Parathyroid adenoma (tissue), 2 donors: ENCODE results near the gene CCDC50.

ENCODE experiments used
- H2AFZ ChIP-seq: fragments of 300-600 bp; sonication (generic); one replicate; pipeline ENCODE4 v1.7.0; 2017; ENCODE audit warnings: antibody characterized with exemption, mild to moderate bottlenecking
- H3K27ac ChIP-seq: fragments of 300-600 bp; sonication (generic); one replicate; pipeline ENCODE4 v1.7.0; 2017
- H3K27me3 ChIP-seq: fragments of 300-600 bp; sonication (generic); one replicate; pipeline ENCODE4 v1.7.0; 2017; ENCODE audit warnings: low read length; ENCODE audit not compliant: control insufficient read depth, insufficient read depth
- H3K36me3 ChIP-seq: fragments of 300-600 bp; sonication (generic); one replicate; pipeline ENCODE4 v1.7.0; 2017; ENCODE audit warnings: low read length; ENCODE audit not compliant: control insufficient read depth, insufficient read depth
- H3K4me1 ChIP-seq: fragments of 300-600 bp; sonication (generic); one replicate; pipeline ENCODE4 v1.7.0; 2017; ENCODE audit warnings: control low read depth
- H3K4me2 ChIP-seq: fragments of 300-600 bp; sonication (generic); one replicate; pipeline ENCODE4 v1.7.0; 2017; ENCODE audit warnings: low read length
- H3K4me3 ChIP-seq: fragments of 300-600 bp; sonication (generic); one replicate; pipeline ENCODE4 v1.7.0; 2017; ENCODE audit warnings: low read depth, low read length
- H3K79me2 ChIP-seq: fragments of 300-600 bp; sonication (generic); one replicate; pipeline ENCODE4 v1.7.0; 2017; ENCODE audit warnings: control low read depth
- H3K9ac ChIP-seq: fragments of 300-600 bp; sonication (generic); one replicate; pipeline ENCODE4 v1.7.0; 2017; ENCODE audit warnings: mild to moderate bottlenecking
- H3K9me3 ChIP-seq: fragments of 300-600 bp; sonication (generic); one replicate; pipeline ENCODE4 v1.7.0; 2017; ENCODE audit warnings: low read length; ENCODE audit not compliant: control insufficient read depth
- CTCF ChIP-seq: fragments of 300-600 bp; sonication (generic); IDR thresholded peaks from one replicate; pipeline ENCODE4 v1.7.0; 2017; ENCODE audit warnings: antibody characterized with exemption, mild to moderate bottlenecking
- donor health status: primary hyperparathyroidism.

Gene CCDC50

GRCh38 chr3:191321019-191321767, 8.0 kb upstream of the CCDC50 start:
- Histone ChIP-seq H3K4me1 (no peaks in the 10 kb centered on the region), H3K27me3 (no peaks in the 10 kb centered on the region), H3K79me2 (no peaks in the 10 kb centered on the region), H3K27ac (no peak overlapping the region), H3K4me3 (no peak overlapping the region), H3K9me3 (no peaks in the 10 kb centered on the region), H3K36me3 (no peaks in the 10 kb centered on the region), H2AFZ (no peak overlapping the region), H3K9ac (no peak overlapping the region), H3K4me2 (no peak overlapping the region)
- no peak for TF ChIP-seq CTCF

GRCh38 chr3:191324936-191325335, 4.3 kb upstream of the CCDC50 start:
- Histone ChIP-seq H3K27ac (no peak overlapping the region), H2AFZ (no peak overlapping the region), H3K9ac (no peak overlapping the region), H3K79me2 (no peaks in the 10 kb centered on the region), H3K4me2 (no peak overlapping the region), H3K9me3 (no peaks in the 10 kb centered on the region), H3K4me3 (no peak overlapping the region), H3K27me3 (no peaks in the 10 kb centered on the region), H3K36me3 (no peaks in the 10 kb centered on the region), H3K4me1 (no peaks in the 10 kb centered on the region)
- TF ChIP-seq CTCF: no peak

- Histone ChIP-seq H3K36me3 (no peaks in the 10 kb centered on the region), H3K4me2 (no peak overlapping the region), H3K27ac (no peak overlapping the region), H3K27me3 (no peaks in the 10 kb centered on the region), H3K4me1 (peaks cover 6% of the 10 kb centered on the region), H3K79me2 (peaks cover 18% of the 10 kb centered on the region), H3K9me3 (no peaks in the 10 kb centered on the region), H2AFZ (peak overlapping the region; percentile 2), H3K4me3 (no peak overlapping the region), H3K9ac (no peak overlapping the region)
- no peak for TF ChIP-seq CTCF
These were observed 1.7 kb upstream of the CCDC50 start for GRCh38 chr3:191327526-191327925.

GRCh38 chr3:191328383-191328961, 722 bp upstream of the CCDC50 start:
- no peak for TF ChIP-seq CTCF
- peaks cover 10% of the 10 kb centered on the region for H3K4me1 ChIP-seq
- peak overlapping the region; percentile 77 for H3K4me2 ChIP-seq
- no peaks in the 10 kb centered on the region for H3K36me3 ChIP-seq
- H3K27ac ChIP-seq: peak overlapping the region; percentile 78
- peak overlapping the region; percentile 86 for H2AFZ ChIP-seq
- no peak overlapping the region for H3K9ac ChIP-seq
- no peaks in the 10 kb centered on the region for H3K9me3 ChIP-seq
- peak overlapping the region; percentile 79 for H3K4me3 ChIP-seq
- peaks cover 27% of the 10 kb centered on the region for H3K79me2 ChIP-seq
- H3K27me3 ChIP-seq: no peaks in the 10 kb centered on the region
